Keratinocyte (primary cell): ENCODE measurements around the gene C19orf25. TPM values are rescaled to one million over a fixed set of nuclear protein-coding genes. Genes with fewer than 3 reads are reported as not detected.

Experiments used
- DNase-seq: peaks from one replicate; pipeline ENCODE4 v3.0.0-alpha.2; 2011; ENCODE audit warnings: low read depth, missing footprints, low spot score
- FAIRE-seq: peaks from 2 replicates; lab custom pipeline; 2011; peaks lifted over from hg19 to GRCh38; lab: Jason Lieb, UNC
- H2AFZ ChIP-seq: 2 replicates; pipeline ENCODE4 v1.6.0; 2012; ENCODE audit warnings: low read length, control low read depth, inconsistent platforms; ENCODE audit not compliant: control insufficient read depth
- H3K27ac ChIP-seq: 2 replicates; pipeline ENCODE4 v1.5.1; 2011; ENCODE audit warnings: low read length; ENCODE audit not compliant: control insufficient read depth, insufficient read depth
- H3K27me3 ChIP-seq: 3 replicates; pipeline ENCODE4 v1.6.0; 2011; ENCODE audit warnings: low read length; ENCODE audit not compliant: control insufficient read depth, insufficient read depth; ENCODE audit errors: extremely low read depth
- H3K36me3 ChIP-seq, 2 experiments: 2 replicates in 1 of 2; 3 replicates in 1 of 2; pipeline ENCODE4 v1.5.1; 2011; ENCODE audit warnings: low read length in 2 of 2, mild to moderate bottlenecking in 1 of 2; ENCODE audit not compliant: control insufficient read depth in 2 of 2, insufficient read depth in 2 of 2; ENCODE audit errors: extremely low read depth in 1 of 2
- H3K4me1 ChIP-seq: 3 replicates; pipeline ENCODE4 v1.5.1; 2011; ENCODE audit warnings: low read length; ENCODE audit not compliant: control insufficient read depth, insufficient read depth; ENCODE audit errors: extremely low read depth
- H3K4me2 ChIP-seq: 3 replicates; pipeline ENCODE4 v1.6.0; 2011; ENCODE audit warnings: low read depth, low read length; ENCODE audit not compliant: control insufficient read depth, insufficient read depth; ENCODE audit errors: extremely low read depth
- H3K4me3 ChIP-seq, 3 experiments: fragments of 200-600 bp in 1 of 3; sonication (generic) in 1 of 3; 2 replicates in 2 of 3; 3 replicates in 1 of 3; pipeline ENCODE4 v1.5.1; 2011 to 2016; ENCODE audit warnings: low read length in 3 of 3, mild to moderate bottlenecking in 3 of 3, control low read depth in 2 of 3, inconsistent platforms in 1 of 3, low read depth in 1 of 3, mixed read lengths in 1 of 3, mixed run types in 1 of 3, moderate library complexity in 1 of 3; ENCODE audit not compliant: control insufficient read depth in 2 of 3, insufficient read depth in 2 of 3; ENCODE audit errors: extremely low read depth in 1 of 3
- H3K79me2 ChIP-seq: 2 replicates; pipeline ENCODE4 v1.6.0; 2012; ENCODE audit warnings: low read length; ENCODE audit not compliant: control insufficient read depth, insufficient read depth
- H3K9ac ChIP-seq: 3 replicates; pipeline ENCODE4 v1.6.0; 2011; ENCODE audit warnings: low read length; ENCODE audit not compliant: control insufficient read depth, insufficient read depth; ENCODE audit errors: extremely low read depth
- H3K9me1 ChIP-seq: 3 replicates; pipeline ENCODE4 v1.6.0; 2011; ENCODE audit warnings: low read length; ENCODE audit not compliant: control insufficient read depth, insufficient read depth; ENCODE audit errors: extremely low read depth
- H3K9me3 ChIP-seq: 2 replicates; pipeline ENCODE4 v1.5.1; 2012; ENCODE audit warnings: low read depth, low read length; ENCODE audit not compliant: control insufficient read depth
- H4K20me1 ChIP-seq: 3 replicates; pipeline ENCODE4 v1.6.0; 2011; ENCODE audit warnings: low read length; ENCODE audit not compliant: control insufficient read depth, insufficient read depth; ENCODE audit errors: extremely low read depth
- EZH2 ChIP-seq: IDR thresholded peaks from one replicate; pipeline ENCODE4 v1.6.1; 2012; ENCODE audit warnings: inconsistent platforms, mild to moderate bottlenecking, low read length, moderate library complexity
- dilution Hi-C: fragments of 300-500 bp; cut with MboI; formaldehyde crosslinking; loops from one replicate; pipeline ENCODE4 v1.7.0; 2020; ENCODE audit warnings: low sequenced_read_pairs; ENCODE audit not compliant: extremely low pct_ligation_motif_present
- polyA plus RNA-seq, 5 experiments: library from polyadenylated mRNA; depleted of rRNA in 3 of 5; stranded (reverse) in 3 of 5; stranded (forward) in 1 of 5; unstranded in 1 of 5; fragments of >200 nt; gene quantifications; 1 replicate in 1 of 5; 2 replicates in 3 of 5; 3 replicates in 1 of 5; pipeline versions ENCODE4 v1.2.1 to v1.2.3, GENCODE V29; 2011 to 2012; ENCODE audit warnings: missing spikeins in 2 of 5, low read depth in 1 of 5, low replicate concordance in 1 of 5
- TF ChIP-seq, protein P1 (sequence below), 3 experiments: IDR thresholded peaks in 1 of 3; conservative IDR thresholded peaks in 1 of 3; optimal IDR thresholded peaks in 1 of 3; 2 replicates in 2 of 3; 3 replicates in 1 of 3; pipeline versions ENCODE3 to v1.5.1; 2011; ENCODE audit warnings: low read length in 3 of 3, mild to moderate bottlenecking in 3 of 3, moderate library complexity in 2 of 3, control low read depth in 1 of 3, inconsistent platforms in 1 of 3; ENCODE audit not compliant: insufficient read depth in 2 of 3; ENCODE audit errors: extremely low read depth in 1 of 3

Gene C19orf25
- polyA plus RNA-seq, 1 donor (not counting 4 experiments of a cell fraction or from before 2014, with no cell fraction given), result 11.2 TPM

DNA sequence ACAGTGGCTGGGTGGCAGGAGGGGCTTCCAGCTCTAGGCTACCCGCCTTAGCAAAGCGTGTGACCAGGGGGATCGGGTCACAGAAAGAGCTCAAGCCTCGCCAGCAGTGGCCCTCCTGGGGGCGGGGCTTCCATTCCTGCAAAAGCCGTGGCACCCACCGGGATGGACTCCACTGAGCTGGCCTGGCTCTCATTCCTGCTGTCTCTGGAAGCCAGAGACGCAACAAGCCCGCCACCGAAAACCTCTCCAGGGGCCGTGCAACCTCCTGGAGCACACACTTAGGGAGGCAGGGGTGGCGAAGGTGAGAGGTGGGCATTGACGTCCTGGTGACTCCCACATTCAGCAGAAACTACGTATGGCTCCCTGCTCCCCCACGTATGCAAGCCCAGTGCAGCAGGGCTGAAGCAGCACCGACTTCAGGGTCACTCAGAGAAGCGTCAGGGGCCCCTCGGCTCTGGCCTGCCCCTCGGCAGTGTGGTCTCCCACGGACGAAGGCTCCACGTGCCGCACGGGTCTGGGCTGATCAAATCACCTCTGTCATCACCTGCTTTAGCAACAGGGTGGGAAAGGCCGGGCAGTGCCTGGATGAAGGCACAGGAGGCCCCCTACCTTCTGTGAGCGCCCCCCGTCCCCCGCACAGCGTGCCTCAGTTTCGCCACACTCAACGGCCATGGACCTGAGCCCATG is 3.1 kb downstream of the C19orf25 start:
- H3K79me2 ChIP-seq, result peaks cover 26% of the 10 kb centered on the region

GRCh38 chr19:1474765-1475351 is 4.2 kb downstream of the C19orf25 start:
- Histone ChIP-seq H3K27ac (no peak overlapping the region), H4K20me1 (peaks cover 9% of the 10 kb centered on the region), H3K4me2 (no peak overlapping the region), H3K9me3 (no peaks in the 10 kb centered on the region), H2AFZ (no peak overlapping the region), H3K4me3 (no peak overlapping the region), H3K9me1 (peaks cover 8% of the 10 kb centered on the region), H3K27me3 (peaks cover 16% of the 10 kb centered on the region), H3K79me2 (peaks cover 26% of the 10 kb centered on the region), H3K9ac (no peak overlapping the region), H3K4me1 (peaks cover 22% of the 10 kb centered on the region), H3K36me3 (peaks cover 5 to 15% of the 10 kb centered on the region in 2 experiments)
- dilution Hi-C loops, result no loop called here
- TF ChIP-seq, protein P1, sequence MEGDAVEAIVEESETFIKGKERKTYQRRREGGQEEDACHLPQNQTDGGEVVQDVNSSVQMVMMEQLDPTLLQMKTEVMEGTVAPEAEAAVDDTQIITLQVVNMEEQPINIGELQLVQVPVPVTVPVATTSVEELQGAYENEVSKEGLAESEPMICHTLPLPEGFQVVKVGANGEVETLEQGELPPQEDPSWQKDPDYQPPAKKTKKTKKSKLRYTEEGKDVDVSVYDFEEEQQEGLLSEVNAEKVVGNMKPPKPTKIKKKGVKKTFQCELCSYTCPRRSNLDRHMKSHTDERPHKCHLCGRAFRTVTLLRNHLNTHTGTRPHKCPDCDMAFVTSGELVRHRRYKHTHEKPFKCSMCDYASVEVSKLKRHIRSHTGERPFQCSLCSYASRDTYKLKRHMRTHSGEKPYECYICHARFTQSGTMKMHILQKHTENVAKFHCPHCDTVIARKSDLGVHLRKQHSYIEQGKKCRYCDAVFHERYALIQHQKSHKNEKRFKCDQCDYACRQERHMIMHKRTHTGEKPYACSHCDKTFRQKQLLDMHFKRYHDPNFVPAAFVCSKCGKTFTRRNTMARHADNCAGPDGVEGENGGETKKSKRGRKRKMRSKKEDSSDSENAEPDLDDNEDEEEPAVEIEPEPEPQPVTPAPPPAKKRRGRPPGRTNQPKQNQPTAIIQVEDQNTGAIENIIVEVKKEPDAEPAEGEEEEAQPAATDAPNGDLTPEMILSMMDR (optimal IDR thresholded peaks at IDR 0.05 in 1 of 3, IDR thresholded peaks at IDR 0.05 in 1 of 3, conservative IDR thresholded peaks at IDR 0.05 in 1 of 3; ENCODE audit: extremely low read depth in 1 of 3, insufficient read depth in 2 of 3, low read length in 3 of 3), result no peak
- no peak for TF ChIP-seq EZH2
- FAIRE-seq, result no peak
- no peak for DNase-seq

More for the DNA sequence above, 3.1 kb downstream of the C19orf25 start:
- Histone ChIP-seq H3K9ac (no peak overlapping the region), H2AFZ (no peak overlapping the region), H3K9me1 (peaks cover 8% of the 10 kb centered on the region), H3K4me1 (peaks cover 17% of the 10 kb centered on the region), H4K20me1 (peaks cover 9% of the 10 kb centered on the region), H3K27me3 (peaks cover 12% of the 10 kb centered on the region), H3K4me3 (no peak overlapping the region), H3K4me2 (no peak overlapping the region), H3K9me3 (no peaks in the 10 kb centered on the region), H3K27ac (no peak overlapping the region), H3K36me3 (peaks cover 5 to 15% of the 10 kb centered on the region in 2 experiments)
- dilution Hi-C loops, result no loop called here
- no peak for TF ChIP-seq EZH2
- TF ChIP-seq, protein P1 (optimal IDR thresholded peaks at IDR 0.05 in 1 of 3, IDR thresholded peaks at IDR 0.05 in 1 of 3, conservative IDR thresholded peaks at IDR 0.05 in 1 of 3; ENCODE audit: extremely low read depth in 1 of 3, insufficient read depth in 2 of 3, low read length in 3 of 3), result no peak
- no peak for DNase-seq
- FAIRE-seq, result no peak
